Measurements from ENCODE around the gene MFRP. TPM values are rescaled to one million over a fixed set of nuclear protein-coding genes. Genes with fewer than 3 reads are reported as not detected.

MFRP gene
- total and polyA plus RNA-seq, 11 donors: 0.04 TPM; not detected in 10

GRCh38 chr11:119375337-119376196, 29.1 kb upstream of the MFRP start:
- H3K27me3 ChIP-seq: peaks cover 0 to under 1% (median 0%) of the 10 kb centered on the region in 9 donors
- DNase-seq (peak; percentile 84 to 93 (median 87)), ATAC-seq (peak; percentile 68 to 76 (median 72))
- peak overlapping the region; percentile 59 to 100 (median 93) for H3K27ac ChIP-seq
- H3K4me3 ChIP-seq: peak overlapping the region in 10 of 12 donors; percentile 7 to 79 (median 58)
- H3K9me3 ChIP-seq: no peaks in the 10 kb centered on the region
- H3K4me1 ChIP-seq: peaks cover 0 to 82% (median 54%) of the 10 kb centered on the region in 12 donors
- whole genome bisulfite sequencing, 4 donors: 23 to 43% (median 35%) methylated on average over 12 to 14 of the region's 14 CpGs
- H3K36me3 ChIP-seq: no peaks in the 10 kb centered on the region
- intact Hi-C loops (cut with DNase I): loop anchor here in 5 of 10 donors (2.0 to 5.0 kb wide), 3 partner anchors 19 to 171 kb away; partner anchors contain the start of gene C1QTNF5 (in 1 of the 5)
- no peak for TF ChIP-seq CTCF (IDR thresholded peaks at IDR 0.05)
- no peak for TF ChIP-seq POLR2A (IDR thresholded peaks at IDR 0.05)

GRCh38 chr11:119374632-119375336, 28.3 kb upstream of the MFRP start:
- H3K4me3 ChIP-seq: no peak overlapping the region
- no peaks in the 10 kb centered on the region for H3K27me3 ChIP-seq
- intact Hi-C loops (cut with DNase I): loop anchor here in 7 of 10 donors (1.0 to 5.0 kb wide), 5 partner anchors 18 to 170 kb away; partner anchors contain the start of gene C1QTNF5 (in 3 of the 7)
- ATAC-seq (peak in 3 of 4 donors; percentile 4 to 33 (median 15)), DNase-seq (peak in 2 of 5 donors; percentile 66 to 68)
- TF ChIP-seq POLR2A (IDR thresholded peaks at IDR 0.05) (no peak), CTCF (IDR thresholded peaks at IDR 0.05) (no peak)
- H3K36me3 ChIP-seq: no peaks in the 10 kb centered on the region
- H3K9me3 ChIP-seq: no peaks in the 10 kb centered on the region
- H3K4me1 ChIP-seq: peaks cover 0 to 84% (median 55%) of the 10 kb centered on the region in 12 donors
- H3K27ac ChIP-seq: peak overlapping the region; percentile 11 to 100 (median 93)
- 26 to 30% (median 29%) methylated on average over 9 to 11 of the region's 11 CpGs for WGBS, 4 donors

- H3K4me1 ChIP-seq: peaks cover 0 to 90% (median 60%) of the 10 kb centered on the region in 12 donors
- peak in 2 of 4 donors; percentile 4 to 9 for ATAC-seq
Observed at GRCh38 chr11:119373921-119374631, 27.6 kb upstream of the MFRP start.

More at GRCh38 chr11:119373921-119374631, 27.6 kb upstream of the MFRP start:
- Histone ChIP-seq H3K27me3 (no peaks in the 10 kb centered on the region), H3K4me3 (no peak overlapping the region), H3K9me3 (no peaks in the 10 kb centered on the region), H3K27ac (peak overlapping the region in 10 of 12 donors; percentile 87 to 100 (median 94)), H3K36me3 (no peaks in the 10 kb centered on the region)
- TF ChIP-seq CTCF (IDR thresholded peaks at IDR 0.05) (peak; percentile 76 to 91 (median 84)), POLR2A (IDR thresholded peaks at IDR 0.05) (no peak)
- intact Hi-C loops (cut with DNase I): loop anchor here in 7 of 10 donors (1.0 to 2.0 kb wide), 4 partner anchors 17 to 169 kb away; partner anchors contain the start of gene C1QTNF5 (in 2 of the 7)
- peak in 4 of 5 donors; percentile 62 to 77 (median 66) for DNase-seq
- WGBS, 4 donors: 23 to 42% (median 35%) methylated on average over 5 of the region's 5 CpGs
